Stimulated activated CD8-positive, alpha-beta memory T cell treated with anti-CD3 and anti-CD28 coated beads, Interleukin-15, amount 100 ng/mL, for 24 hours (primary cell): ENCODE measurements around the gene KIAA1671.

ENCODE experiments used
- DNase-seq: peaks from one replicate; pipeline ENCODE4 v3.0.0-alpha.2; 2020; ENCODE audit warnings: low read depth

The KIAA1671 gene

GRCh38 chr22:24952837-24953383, 394 bp downstream of the KIAA1671 start:
- no peak for DNase-seq

- DNase-seq, result no peak
Measured at GRCh38 chr22:24953384-24954113, 1.0 kb downstream of the KIAA1671 start.

DNA sequence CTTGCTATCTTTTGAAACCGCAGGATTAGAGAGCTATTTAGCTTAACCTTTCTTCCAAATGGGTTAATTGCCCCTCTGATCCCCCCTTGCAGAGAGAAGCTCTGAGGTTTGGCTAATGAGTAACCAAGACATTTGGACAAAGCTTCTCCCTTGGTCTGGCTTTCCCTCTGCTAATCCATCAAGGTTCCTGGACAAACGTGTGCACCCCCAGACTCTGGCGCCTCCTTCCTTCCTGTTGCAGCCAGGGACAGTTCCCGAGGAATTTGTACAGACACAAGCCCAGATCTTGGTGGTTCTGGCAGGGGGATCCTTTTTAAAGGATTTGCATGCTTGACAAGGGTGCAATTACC, 1.6 kb downstream of the KIAA1671 start:
- DNase-seq, result no peak

DNA sequence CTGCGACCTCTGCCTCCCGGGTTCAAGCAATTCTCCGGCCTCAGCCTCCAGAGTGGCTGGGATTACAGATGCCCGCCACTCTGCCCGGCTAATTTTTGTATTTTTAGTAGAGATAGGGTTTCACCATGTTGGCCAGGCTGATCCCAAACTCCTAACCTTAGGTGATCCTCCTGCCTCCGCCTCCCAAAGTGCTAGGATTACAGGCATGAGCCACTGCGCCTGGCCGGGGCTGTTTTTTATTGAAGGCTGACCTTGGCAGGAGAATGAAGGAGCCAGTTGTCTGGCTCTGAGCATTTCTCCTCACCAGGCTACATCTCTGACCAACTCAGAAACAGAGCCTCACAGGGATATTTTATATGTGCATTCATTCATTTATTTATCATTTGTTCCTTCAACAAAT, 2.3 kb downstream of the KIAA1671 start:
- no peak for DNase-seq

GRCh38 chr22:24957043-24957442, 4.5 kb downstream of the KIAA1671 start:
- DNase-seq, result no peak

DNA sequence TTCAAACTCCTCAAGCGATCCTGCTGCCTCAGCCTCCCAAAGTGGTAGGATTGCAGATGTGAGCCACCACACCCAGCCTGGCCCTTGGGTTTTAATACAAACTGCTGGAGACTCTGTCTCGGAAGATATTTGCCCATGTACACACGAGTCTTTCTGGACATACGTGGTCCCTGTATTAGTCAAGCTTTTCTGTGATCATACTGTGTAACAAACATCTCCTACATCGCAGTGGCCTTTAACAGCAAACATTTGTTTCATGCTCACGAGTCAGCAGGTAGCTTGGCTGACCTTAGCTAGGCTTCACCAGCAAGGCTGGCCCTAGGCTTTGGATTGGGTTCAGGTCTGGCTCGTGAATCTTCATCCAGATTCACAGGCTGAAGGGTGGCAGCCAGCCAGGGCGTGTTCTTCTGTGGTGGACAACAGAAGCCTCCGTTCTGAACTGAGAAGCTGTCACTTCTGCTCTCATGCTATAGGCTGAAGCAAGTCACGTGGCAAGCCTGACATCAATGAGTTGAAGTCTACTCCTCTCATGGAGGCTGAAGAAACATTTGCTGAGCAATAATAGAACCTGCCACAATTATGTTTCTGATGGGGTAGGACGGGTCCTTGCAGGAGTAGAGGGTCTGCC, 8.8 kb downstream of the KIAA1671 start:
- DNase-seq, result no peak

- no peak for DNase-seq
Measured at GRCh38 chr22:24962094-24962493, 9.6 kb downstream of the KIAA1671 start.

DNA sequence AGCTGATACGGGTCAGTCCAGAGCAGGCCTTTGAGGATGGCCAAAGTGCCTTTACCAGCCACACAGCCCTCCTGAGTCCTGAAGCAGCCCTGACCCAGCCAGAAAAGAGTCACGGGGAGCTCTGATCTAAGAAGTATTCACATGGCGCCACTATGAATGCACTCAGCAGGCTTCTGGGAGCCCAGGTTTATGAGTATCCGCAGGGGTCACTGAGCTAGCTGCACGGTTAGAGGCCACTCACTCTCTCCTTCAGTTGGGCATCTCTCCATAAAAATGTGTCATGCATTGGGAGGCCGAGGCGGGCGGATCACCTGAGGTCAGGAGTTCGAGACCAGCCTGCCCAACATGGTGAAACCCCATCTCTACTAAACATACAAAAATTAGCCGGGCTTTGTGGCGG, 10.3 kb downstream of the KIAA1671 start:
- no peak for DNase-seq

GRCh38 chr22:24964441-24964840, 11.9 kb downstream of the KIAA1671 start:
- no peak for DNase-seq

- DNase-seq, result no peak
Measured at GRCh38 chr22:24965822-24966626, 13.5 kb downstream of the KIAA1671 start.

GRCh38 chr22:24968066-24968561, 15.6 kb downstream of the KIAA1671 start:
- DNase-seq, result no peak

DNA sequence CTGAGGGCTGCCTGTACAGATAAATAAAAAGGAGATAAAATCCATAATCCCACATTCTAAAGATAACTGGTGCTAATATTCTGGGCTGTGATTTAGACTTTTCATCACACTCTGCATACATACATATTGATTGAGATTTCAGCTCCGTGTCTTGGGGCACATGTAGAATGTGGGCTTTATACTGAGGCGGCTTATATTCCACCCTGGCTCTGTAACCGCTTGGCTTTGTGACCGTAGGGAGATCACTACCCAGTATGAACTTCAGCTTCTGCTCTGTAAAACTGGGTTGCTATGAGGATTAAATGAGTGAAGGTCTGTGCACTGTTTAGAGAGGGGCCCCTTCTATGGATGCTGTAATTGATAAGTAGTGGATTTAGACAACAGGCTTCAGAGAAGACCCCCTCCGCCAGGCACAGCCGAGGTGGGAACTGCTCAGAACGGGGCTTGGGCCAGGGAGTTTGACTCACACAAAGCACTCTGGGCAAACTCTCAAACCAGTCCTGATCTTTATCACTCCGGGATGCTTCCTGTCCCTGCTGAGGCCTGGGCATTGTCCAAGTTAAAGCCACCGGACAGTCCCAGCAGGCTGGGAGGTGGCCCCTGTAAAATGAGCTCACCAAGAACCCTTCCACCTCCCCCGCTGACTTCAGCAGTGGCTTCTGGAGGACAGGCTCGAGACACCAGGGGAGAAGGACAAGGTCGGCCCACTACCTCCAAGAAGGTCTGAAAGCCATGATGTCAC, 17.2 kb downstream of the KIAA1671 start:
- no peak for DNase-seq

GRCh38 chr22:24972369-24972768, 19.9 kb downstream of the KIAA1671 start:
- DNase-seq, result no peak

DNA sequence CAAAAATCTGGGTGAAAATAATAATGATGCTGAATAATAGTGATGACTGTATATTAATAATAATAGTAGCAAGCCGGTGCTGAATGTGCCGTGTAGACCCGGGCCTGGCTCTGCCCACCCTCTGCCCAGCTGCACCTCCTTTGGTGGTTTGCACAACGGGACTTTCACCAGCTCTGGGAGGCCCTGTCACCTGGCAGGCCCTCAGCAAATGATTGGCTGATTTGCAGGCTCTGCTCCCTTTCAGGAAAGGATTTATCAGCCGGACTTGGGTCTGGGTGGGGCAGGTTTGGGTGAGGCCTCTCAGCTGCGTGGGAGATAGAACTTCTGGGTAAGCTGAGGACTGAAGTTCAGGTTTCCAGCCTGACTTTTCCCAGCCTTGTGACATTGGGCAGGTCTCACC, 21.4 kb downstream of the KIAA1671 start:
- DNase-seq, result no peak

GRCh38 chr22:24975125-24975640, 22.7 kb downstream of the KIAA1671 start:
- DNase-seq, result no peak

- DNase-seq, result no peak
Measured at GRCh38 chr22:24975813-24976341, 23.4 kb downstream of the KIAA1671 start.

GRCh38 chr22:24976442-24977218, 24.1 kb downstream of the KIAA1671 start:
- no peak for DNase-seq

DNA sequence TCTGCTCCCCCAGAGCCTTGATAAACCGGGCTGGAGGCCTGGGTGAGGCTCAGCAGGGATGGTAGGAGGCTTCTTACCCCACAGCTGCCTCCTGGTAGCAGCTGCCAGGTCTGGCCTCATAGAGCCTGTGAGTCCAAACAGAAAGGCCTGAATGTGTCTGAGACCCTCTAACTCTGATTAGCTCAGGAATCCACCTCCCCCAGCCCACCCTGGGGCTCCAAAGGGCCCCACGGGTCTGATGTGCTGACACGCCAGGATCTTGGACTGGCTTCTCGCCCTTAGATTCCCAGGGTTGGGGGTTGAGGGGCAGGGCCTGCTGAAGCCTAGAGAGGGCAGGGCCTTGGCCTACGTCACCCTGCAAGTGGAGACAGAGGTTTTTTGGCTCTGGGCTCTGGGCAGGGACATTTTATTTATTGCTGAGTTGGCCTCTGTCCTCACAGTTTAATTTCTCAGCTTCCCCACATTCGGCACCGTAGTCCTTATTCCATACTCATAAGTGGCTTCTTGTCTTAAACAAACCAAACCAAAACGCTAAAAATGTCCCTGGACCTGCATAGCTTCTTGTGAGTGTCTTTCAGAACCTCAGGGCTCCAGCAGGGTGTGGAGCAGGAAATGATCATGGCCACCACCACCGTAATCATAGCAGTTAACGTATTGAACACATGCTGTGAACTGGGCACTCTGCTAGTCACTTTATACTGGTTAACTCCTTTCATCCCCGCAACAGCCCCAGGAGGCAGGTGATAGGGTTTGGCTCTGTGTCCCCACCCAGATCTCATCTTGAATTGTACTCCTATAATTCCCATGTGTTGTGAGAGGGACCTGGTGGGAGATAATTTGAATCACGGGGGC, 25.1 kb downstream of the KIAA1671 start:
- DNase-seq, result no peak

GRCh38 chr22:24978308-24978707, 25.8 kb downstream of the KIAA1671 start:
- DNase-seq, result no peak

DNA sequence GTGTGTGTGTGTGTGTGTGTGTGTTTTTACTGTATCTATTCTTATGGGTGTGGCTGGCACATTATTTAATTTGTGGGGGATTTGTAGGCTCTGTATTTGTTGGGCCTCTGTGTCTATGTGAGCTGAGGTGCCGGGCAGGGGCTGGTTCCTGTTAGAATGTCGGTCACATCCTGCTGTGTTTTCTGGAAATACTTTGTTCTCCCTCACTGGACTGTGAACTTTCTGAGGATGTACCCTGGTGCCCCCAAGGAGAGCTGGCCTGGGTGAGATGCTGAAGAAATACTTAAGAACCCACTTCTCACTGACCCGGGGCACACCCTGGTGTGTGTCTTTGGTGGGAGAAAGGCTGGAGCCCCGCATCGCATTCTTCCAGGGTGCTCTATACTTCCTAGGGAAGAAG, 28.6 kb downstream of the KIAA1671 start:
- DNase-seq, result no peak
